Vagina (tissue), 2 donors: ENCODE results near the gene PPFIA2.

ENCODE experiments used
- CTCF ChIP-seq, 3 experiments: fragments of 450-650 bp in 2 of 3; fragments of 200-600 bp in 1 of 3; sonication (generic) in 1 of 3; IDR thresholded peaks; one replicate each; pipeline ENCODE4 v1.5.1; 2017 to 2019; ENCODE audit warnings: antibody characterized with exemption in 3 of 3, mild to moderate bottlenecking in 2 of 3, moderate library complexity in 2 of 3
- POLR2AphosphoS5 ChIP-seq, 2 donors: sonication (generic); formaldehyde crosslinking; IDR thresholded peaks; one replicate each; pipeline ENCODE4 v1.9.0; 2017; ENCODE audit warnings: antibody characterized with exemption in 2 of 2, mild to moderate bottlenecking in 2 of 2, low read depth in 1 of 2; ENCODE audit not compliant: insufficient read depth in 1 of 2

GRCh38 chr12:81718616-81719015, 40.5 kb downstream of the PPFIA2 start:
- TF ChIP-seq CTCF (IDR thresholded peaks at IDR 0.05) (no peak), POLR2AphosphoS5 (IDR thresholded peaks at IDR 0.05; ENCODE audit: insufficient read depth in 1 of 2, low read depth in 1 of 2) (no peak)
